CD4-positive, alpha-beta T cell treated with Interferon alpha-2 for 1 hour (primary cell): Measurements from ENCODE around the gene RNF220.
"Not testable (repeated sequence)": the region's sequence is repeated elsewhere in the genome, so short reads cannot be mapped to it uniquely, and the experiment has no call there.

Experiments
- DNase-seq, 2 donors: peaks; one replicate each; pipeline ENCODE4 v3.0.0-alpha.2; 2020 to 2022

Gene RNF220

DNA sequence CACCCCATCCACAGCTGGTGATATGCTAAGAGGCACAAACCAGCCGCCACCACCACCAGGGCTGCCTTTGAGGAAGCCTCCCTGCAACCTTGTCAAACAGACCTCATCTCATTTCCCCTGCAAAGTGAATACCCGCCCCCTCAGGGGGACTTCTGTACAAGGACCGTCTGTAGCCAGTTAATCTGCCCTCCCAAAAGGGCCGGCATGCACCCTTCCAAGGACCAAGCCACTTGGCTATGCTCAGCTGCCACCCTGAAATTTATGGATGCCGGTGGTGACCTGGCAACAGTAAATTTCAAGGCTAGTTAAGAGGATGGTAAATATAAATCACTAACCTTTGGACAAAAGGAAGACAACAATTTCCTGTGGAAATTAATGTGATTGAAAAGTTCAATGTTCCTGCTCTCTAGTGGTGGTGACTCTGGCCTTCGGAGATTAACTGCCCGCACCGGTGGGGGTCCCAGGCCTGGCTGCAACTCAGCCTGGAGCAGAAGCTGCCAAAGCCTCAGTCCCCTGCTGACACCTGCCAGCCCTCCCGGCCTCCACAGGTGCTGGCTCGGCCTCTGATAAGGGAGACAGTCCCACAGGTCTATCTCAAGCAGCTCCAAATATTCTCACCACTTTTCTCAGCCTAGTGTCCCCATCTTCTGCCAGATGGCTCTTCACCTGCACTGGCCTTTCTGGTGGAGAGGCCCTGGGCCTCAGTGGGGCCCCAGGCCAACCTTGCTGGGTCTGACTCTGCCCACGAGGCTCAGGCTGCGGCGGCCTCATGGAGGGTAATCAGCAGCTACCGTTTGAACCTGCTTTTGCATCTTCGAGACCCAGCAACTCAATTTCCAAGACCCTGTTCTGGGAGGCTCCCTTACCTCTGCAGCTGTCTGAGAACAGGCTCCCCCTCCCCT is 257.0 kb downstream of the RNF220 start:
- no peak for DNase-seq

DNA sequence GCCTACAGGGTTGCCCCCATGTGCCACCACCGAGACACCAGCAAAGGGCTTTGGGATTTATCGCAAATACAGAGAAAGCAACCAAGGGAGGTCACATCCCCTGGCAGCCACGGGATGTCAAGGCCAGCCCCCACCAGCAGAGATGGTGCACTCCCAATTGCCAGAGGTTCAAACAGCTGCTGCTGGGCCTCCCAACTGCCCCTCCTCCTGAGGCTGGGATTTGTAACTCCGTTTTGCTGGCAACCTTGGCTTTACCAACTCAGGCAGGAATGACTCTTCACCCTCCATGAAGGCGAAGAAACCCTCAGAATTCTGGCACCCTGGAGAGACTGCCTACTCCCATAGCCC is 257.6 kb downstream of the RNF220 start:
- no peak for DNase-seq

- DNase-seq = no peak
These were observed 258.4 kb downstream of the RNF220 start for GRCh38 chr1:44663417-44663816.

DNA sequence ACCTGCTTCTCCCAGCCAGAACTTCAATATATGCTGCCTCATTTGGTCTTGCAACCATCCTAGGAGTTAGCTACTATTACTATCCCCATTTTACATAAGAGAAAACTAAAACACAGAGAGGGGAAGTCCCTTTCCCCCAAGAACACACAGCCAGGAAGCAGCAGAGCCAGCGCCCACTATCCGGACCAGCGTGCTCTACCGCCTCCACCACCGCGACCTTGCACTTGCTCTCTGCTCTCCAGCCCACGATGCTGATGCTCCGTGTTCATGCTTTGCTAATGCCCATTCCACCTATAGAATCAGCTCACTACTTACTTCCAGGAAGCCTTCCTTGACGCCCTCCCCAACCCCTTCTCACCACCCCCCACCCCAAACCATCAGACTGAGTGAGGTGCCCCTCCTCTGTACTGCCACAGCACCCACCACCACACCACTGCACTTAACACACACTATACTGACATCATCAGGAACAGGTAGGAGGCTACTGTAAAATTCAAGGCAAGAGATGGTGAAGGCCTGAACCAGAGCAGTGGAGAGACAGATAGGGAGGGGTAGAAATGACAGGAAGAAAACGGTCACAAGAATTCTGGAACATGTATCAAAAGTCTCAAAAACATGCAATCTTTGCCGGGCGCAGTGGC is 259.8 kb downstream of the RNF220 start:
- DNase-seq = no peak

- DNase-seq = not testable (repeated sequence)
These were observed 261.7 kb downstream of the RNF220 start for GRCh38 chr1:44666719-44667118.

GRCh38 chr1:44670751-44671640 is 265.9 kb downstream of the RNF220 start:
- DNase-seq = no peak

GRCh38 chr1:44672254-44672955 is 267.4 kb downstream of the RNF220 start:
- peak; percentile 34 to 59 for DNase-seq

DNA sequence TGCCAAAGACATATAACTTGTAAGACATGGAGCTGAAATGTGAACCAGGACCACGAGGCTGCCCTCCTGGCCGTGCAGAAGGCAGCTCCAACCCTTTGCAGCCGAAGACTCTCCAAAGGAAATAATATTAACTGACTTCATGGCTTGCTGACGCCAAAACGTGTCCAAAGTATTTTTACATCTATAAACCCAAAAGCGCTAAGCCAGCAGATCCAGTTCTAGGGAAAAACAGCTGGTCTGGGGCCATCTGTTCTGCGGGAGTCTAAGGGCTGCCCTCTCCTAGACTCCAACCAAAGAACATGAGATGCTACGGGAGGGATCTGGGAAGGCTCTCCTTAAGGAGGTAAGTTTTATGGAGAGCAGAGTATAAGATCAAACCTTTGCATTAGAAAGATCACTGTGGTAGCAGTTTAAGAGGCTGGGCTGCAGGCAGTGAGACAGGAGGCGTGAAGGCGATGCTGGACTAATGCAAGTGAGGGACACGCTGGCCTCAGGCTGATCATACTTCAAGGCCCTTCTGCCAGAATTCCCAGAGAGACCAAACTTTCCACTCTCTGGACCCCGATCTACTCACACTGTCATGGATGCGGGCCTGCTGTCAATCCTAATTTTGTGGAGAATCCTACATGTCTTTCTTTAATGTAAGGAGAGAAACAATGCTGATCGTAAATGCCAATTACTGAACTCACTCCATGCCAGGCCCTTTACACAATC is 268.1 kb downstream of the RNF220 start:
- DNase-seq = no peak

DNA sequence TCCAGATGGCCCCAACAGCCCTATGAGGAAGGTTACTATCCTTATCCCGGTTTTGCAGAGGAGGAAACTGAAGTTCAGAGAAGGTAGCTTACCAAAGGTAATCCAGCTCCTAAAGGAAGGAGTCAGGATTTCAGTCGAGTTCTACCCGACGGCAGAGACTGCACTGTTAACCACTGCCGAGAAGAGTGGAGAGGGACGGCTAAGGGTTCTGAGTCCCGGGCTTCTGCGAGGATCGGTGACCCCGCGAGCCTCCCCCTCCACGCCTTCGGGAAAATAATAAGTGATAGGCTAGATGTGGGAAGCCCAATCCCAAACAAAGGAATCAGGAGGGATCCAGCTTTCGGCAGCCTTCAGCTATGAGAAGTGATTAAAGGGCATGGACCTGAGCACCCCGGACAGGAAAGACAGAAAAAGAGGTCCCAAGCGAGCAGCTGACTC is 268.6 kb downstream of the RNF220 start:
- no peak for DNase-seq

DNA sequence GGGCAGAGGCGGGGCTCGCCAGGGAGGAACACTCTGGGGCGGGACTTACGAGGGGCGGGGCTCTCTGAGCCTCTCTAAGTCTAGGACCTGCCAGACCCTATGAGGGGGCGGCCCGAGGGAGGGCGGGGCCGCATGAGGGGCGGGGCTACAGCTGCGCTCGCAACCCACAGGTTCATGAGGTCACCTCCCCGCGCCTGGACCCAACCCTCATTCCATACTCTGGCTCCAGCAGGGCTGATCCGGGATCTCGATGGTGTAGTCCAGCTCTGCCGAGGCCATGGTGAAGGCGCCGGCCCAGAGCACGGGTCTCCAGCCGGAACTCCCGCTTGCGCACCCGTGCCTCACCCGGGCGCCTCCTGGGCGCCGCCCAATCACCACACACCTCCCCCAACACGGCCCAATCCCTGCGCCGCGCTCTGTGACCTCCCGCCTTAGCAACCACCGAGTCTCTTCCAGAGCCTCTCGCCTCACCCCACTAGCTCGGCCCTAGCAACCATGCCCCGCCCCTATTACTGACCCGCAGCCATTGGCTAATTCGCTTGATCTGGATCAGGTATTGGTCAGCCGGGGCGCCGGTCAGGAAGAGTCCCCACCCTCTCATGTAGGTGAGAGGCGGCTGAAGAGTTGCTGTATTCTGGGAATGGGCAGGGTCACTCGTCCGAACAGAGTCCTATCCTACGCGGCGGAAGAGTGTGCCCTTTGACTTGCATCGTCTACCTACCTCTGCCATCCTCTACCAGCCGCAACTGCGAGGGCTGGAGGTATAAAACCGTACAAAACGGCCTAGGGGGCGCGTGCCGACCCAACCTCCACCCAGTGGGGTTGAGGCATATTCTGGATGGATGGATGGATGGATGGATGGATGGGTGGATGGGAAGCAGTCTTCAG is 269.3 kb downstream of the RNF220 start, which contains the start of the genes ARMH1 and TMEM53:
TSS of gene ARMH1 (plus strand) at position 602 of the 888 bp plus-strand sequence. CDS start 14,984 bp downstream, outside the sequence.
TSS of gene TMEM53 (minus strand) at position 369 of the 888 bp plus-strand sequence. CDS start at position 279, 90 bp downstream.
- peak; percentile 99 for DNase-seq

DNA sequence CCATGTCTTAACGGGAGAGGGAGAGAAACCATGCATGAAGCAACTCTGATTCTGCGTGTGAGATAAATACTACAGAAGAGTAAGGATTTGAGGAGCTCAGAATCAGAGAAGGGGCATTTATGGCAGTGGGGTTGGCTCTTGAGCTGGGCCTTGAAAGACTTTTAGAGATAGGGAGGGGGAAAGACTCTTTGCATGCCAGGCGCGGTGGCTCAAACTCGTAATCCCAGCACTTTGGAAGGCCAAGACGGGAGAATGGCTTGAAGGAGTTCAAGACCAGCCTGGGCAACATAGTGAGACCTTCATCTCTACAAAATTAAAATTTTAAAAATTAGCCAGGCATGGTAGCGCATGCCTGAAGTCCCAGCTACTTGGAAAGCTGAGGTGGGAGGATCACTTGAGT is 270.1 kb downstream of the RNF220 start:
- DNase-seq = no peak

GRCh38 chr1:44676484-44677200 is 271.6 kb downstream of the RNF220 start:
- DNase-seq = peak in 1 of 2 donors; percentile 20

- DNase-seq = peak; percentile 18 to 38
These were observed 272.2 kb downstream of the RNF220 start for GRCh38 chr1:44677201-44677766.

- DNase-seq = no peak
These were observed 273.1 kb downstream of the RNF220 start for GRCh38 chr1:44678120-44678519.

GRCh38 chr1:44678626-44679025 is 273.6 kb downstream of the RNF220 start:
- no peak for DNase-seq

- no peak for DNase-seq
These were observed 274.4 kb downstream of the RNF220 start for GRCh38 chr1:44679468-44679867.

DNA sequence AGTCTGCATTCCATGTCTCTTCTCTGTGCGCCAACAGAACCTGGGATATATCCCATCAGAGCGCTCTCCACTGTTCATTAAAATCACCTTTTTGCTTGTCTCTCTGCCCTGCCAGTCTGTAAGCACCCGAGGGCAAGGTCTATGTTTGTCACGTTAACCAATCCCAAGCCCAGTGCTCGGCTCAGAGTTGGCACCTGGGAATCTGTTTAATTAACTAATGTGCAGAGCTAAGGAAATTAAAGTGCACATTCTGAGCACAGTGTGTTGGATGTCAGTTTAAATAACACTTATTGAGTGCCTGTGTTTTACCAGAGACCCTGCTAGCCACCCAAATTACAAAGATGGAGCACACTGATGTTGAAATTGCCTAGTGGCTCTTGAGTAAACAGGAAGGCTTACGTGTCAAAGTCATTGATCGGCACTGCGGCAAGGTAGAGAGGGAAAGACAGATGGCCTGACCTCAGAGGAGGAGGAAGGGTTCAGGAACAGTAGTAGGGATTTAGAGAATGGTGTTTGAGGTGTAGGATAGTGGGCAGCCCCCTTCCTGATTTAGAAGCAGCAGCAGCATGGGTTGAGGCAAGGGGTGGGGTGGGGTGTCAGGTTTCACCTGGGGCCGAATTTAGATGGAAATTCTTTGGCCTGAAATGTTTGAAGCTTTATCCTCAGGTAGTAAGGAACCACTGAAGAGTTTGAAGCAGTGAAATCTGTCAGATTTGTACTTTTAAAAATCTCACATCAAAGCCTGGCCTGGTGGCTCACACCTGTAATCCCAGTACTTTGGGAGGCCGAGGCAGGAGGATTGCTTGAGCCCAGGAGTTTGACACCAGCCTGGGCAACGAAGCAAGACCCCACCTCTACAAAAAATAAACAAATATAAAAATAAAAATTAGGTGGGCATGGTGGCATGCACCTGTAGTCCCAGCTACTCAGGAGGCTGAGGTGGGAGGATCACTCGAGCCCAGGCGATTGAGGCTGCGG is 277.1 kb downstream of the RNF220 start:
- DNase-seq = no peak

DNA sequence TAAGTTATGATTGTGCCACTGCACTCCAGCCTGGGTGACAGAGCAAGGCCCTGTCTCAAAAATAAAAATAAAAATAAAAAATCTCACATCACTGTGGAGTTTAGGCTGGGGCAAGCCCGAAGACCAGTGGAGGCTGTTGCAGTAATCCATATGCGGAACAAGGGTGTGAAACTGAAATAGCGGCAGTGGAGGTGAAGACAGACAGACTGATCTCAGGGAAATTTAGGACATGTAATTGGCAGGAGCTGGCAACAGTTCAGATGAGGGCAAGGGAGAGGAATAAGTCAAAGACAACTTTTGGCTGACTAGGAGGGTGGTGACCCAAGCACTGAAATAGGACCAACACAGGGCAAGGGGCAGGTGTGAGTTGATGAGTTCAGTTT is 277.8 kb downstream of the RNF220 start:
- DNase-seq = no peak
